Stomach (tissue), 9 donors: ENCODE measurements around the gene SIRT4. TPM values are rescaled to one million over a fixed set of nuclear protein-coding genes. Genes with fewer than 3 reads are reported as not detected.
A peak's percentile ranks its signal among the peaks of the same experiment; 100 is the strongest.

ENCODE experiments used
- DNase-seq, 2 donors: peaks; one replicate each; pipeline versions ENCODE4 v3.0.0 to v3.0.0-alpha.2; 2013 to 2019
- H3K27ac ChIP-seq, 5 donors: fragments of 200-600 bp in 4 of 5; sonication (generic) in 4 of 5; one replicate each; pipeline ENCODE4 v1.5.1; 2013 to 2019; ENCODE audit warnings: mild to moderate bottlenecking in 1 of 5, moderate library complexity in 1 of 5
- H3K27me3 ChIP-seq, 3 donors: fragments of 200-600 bp; sonication (generic); one replicate each; pipeline ENCODE4 v1.5.1; 2017 to 2019; ENCODE audit warnings: mixed run types in 1 of 3
- H3K36me3 ChIP-seq, 4 donors: fragments of 200-600 bp; sonication (generic); 1 replicate in 3 of 4; 2 replicates in 1 of 4; pipeline ENCODE4 v1.5.1; 2016 to 2019
- H3K4me1 ChIP-seq, 4 donors: fragments of 200-600 bp; sonication (generic); one replicate each; pipeline ENCODE4 v1.5.1; 2016 to 2019
- H3K4me3 ChIP-seq, 4 donors: fragments of 200-600 bp; sonication (generic) in 3 of 4; one replicate each; pipeline ENCODE4 v1.5.1; 2016 to 2019; ENCODE audit warnings: mild to moderate bottlenecking in 1 of 4
- H3K9me3 ChIP-seq, 4 donors: fragments of 200-600 bp; sonication (generic); one replicate each; pipeline ENCODE4 v1.5.1; 2016 to 2019
- CTCF ChIP-seq, 7 experiments: fragments of 450-650 bp in 4 of 7; fragments of 200-600 bp in 3 of 7; sonication (generic) in 3 of 7; IDR thresholded peaks; one replicate each; pipeline ENCODE4 v1.5.1; 2016 to 2019; ENCODE audit warnings: antibody characterized with exemption in 7 of 7, control low read depth in 2 of 7, mild to moderate bottlenecking in 1 of 7
- EP300 ChIP-seq: sonication (generic); formaldehyde crosslinking; IDR thresholded peaks from one replicate; pipeline ENCODE4 v1.6.1; 2017; ENCODE audit warnings: antibody characterized with exemption
- POLR2A ChIP-seq, 4 donors: fragments of 450-650 bp; IDR thresholded peaks; one replicate each; pipeline ENCODE4 v1.6.1; 2016; ENCODE audit warnings: antibody characterized with exemption in 4 of 4, control low read depth in 2 of 4, mild to moderate bottlenecking in 1 of 4, moderate library complexity in 1 of 4
- POLR2AphosphoS5 ChIP-seq, 3 donors: sonication (generic); formaldehyde crosslinking; IDR thresholded peaks; one replicate each; pipeline ENCODE4 v1.6.1; 2016; ENCODE audit warnings: antibody characterized with exemption in 3 of 3
- WGBS, 5 donors: extraction: QIAGEN DNeasy Blood & Tissue Kit in 3 of 5; methylation state at CpG; one replicate each; pipeline versions ENCODE4 v1.1.5 to v1.1.7; 2013 to 2018; 5-methylcytosine and 5-hydroxymethylcytosine counted together
- intact Hi-C: fragments of 100-400 bp; cut with DNase I; formaldehyde crosslinking; loops from one replicate; pipeline ENCODE4 v1.15.1; 2023; ENCODE audit warnings: low total_unique reads
- polyA plus RNA-seq, 3 donors: library from polyadenylated mRNA; stranded (reverse); fragments of 200-250 nt; gene quantifications; one replicate each; pipeline ENCODE4 v1.2.3, GENCODE V29; 2013
- total RNA-seq, 5 donors: library from RNA; depleted of rRNA; stranded (reverse); fragments of >200 nt; gene quantifications; one replicate each; pipeline versions ENCODE4 v1.1.0 to v1.2.3, GENCODE V29; 2014 to 2016
- donor health status: healthy with polysubstance abuse.
- donor health status: Bipolar disorder and iron deficiency.
- donor health status: healthy.

Gene SIRT4
- total and polyA plus RNA-seq, 8 donors, result 1.3 to 6.2 (median 4.0) TPM; not detected in 2

GRCh38 chr12:120350576-120351350, 48.6 kb downstream of the SIRT4 start:
- 27 to 64% (median 33%) methylated on average over 16 to 19 of the region's 19 CpGs for WGBS, 5 donors
- Histone ChIP-seq H3K27me3 (no peaks in the 10 kb centered on the region), H3K4me3 (no peak overlapping the region)

GRCh38 chr12:120352117-120352516, 50.0 kb downstream of the SIRT4 start:
- TF ChIP-seq POLR2A (IDR thresholded peaks at IDR 0.05), result no peak
- TF ChIP-seq CTCF (IDR thresholded peaks at IDR 0.05), result no peak
- no peak for TF ChIP-seq EP300
- no peak for TF ChIP-seq POLR2AphosphoS5 (IDR thresholded peaks at IDR 0.05)
- no peaks in the 10 kb centered on the region for H3K9me3 ChIP-seq
- no peak overlapping the region for H3K4me3 ChIP-seq
- no peaks in the 10 kb centered on the region for H3K27me3 ChIP-seq
- H3K27ac ChIP-seq, result no peak overlapping the region
- DNase-seq, result no peak
- H3K4me1 ChIP-seq, result peaks cover 11 to 30% (median 23%) of the 10 kb centered on the region in 4 donors
- intact Hi-C loops, result no loop called here
- peaks cover 0 to 15% (median 6%) of the 10 kb centered on the region in 4 donors for H3K36me3 ChIP-seq
- WGBS, 5 donors, result 70 to 85% (median 83%) methylated on average over 5 of the region's 5 CpGs

More at GRCh38 chr12:120350576-120351350, 48.6 kb downstream of the SIRT4 start:
- Histone ChIP-seq H3K4me1 (peaks cover 11 to 30% (median 22%) of the 10 kb centered on the region in 4 donors), H3K9me3 (no peaks in the 10 kb centered on the region), H3K27ac (peak overlapping the region; percentile 64 to 87 (median 66)), H3K36me3 (peaks cover 0 to 23% (median 16%) of the 10 kb centered on the region in 4 donors)
- peak in 1 of 2 donors; percentile 90 for DNase-seq
- intact Hi-C loops, result no loop called here
- peak in 1 of 3 donors; percentile 66 for TF ChIP-seq POLR2AphosphoS5 (IDR thresholded peaks at IDR 0.05)
- TF ChIP-seq CTCF (IDR thresholded peaks at IDR 0.05), result no peak
- TF ChIP-seq EP300, result no peak

GRCh38 chr12:120353136-120353535, 51.0 kb downstream of the SIRT4 start:
- no peak for DNase-seq
- peaks cover 11 to 30% (median 21%) of the 10 kb centered on the region in 4 donors for H3K4me1 ChIP-seq
- no peaks in the 10 kb centered on the region for H3K9me3 ChIP-seq
- no peak overlapping the region for H3K4me3 ChIP-seq
- H3K27me3 ChIP-seq, result no peaks in the 10 kb centered on the region
- 90 to 98% (median 95%) methylated on average over 6 of the region's 6 CpGs for WGBS, 5 donors
- H3K36me3 ChIP-seq, result peaks cover 0 to 9% (median 4%) of the 10 kb centered on the region in 4 donors
- intact Hi-C loops, result no loop called here
- TF ChIP-seq CTCF (IDR thresholded peaks at IDR 0.05) (no peak), EP300 (no peak), POLR2A (IDR thresholded peaks at IDR 0.05) (no peak), POLR2AphosphoS5 (IDR thresholded peaks at IDR 0.05) (no peak)
- no peak overlapping the region for H3K27ac ChIP-seq

- Histone ChIP-seq H3K4me3 (no peak overlapping the region), H3K36me3 (peaks cover 0 to 9% (median 4%) of the 10 kb centered on the region in 4 donors), H3K27ac (no peak overlapping the region), H3K27me3 (no peaks in the 10 kb centered on the region), H3K4me1 (peaks cover 11 to 30% (median 21%) of the 10 kb centered on the region in 4 donors), H3K9me3 (no peaks in the 10 kb centered on the region)
- intact Hi-C loops, result no loop called here
- no peak for DNase-seq
- no peak for TF ChIP-seq POLR2AphosphoS5 (IDR thresholded peaks at IDR 0.05)
- no peak for TF ChIP-seq CTCF (IDR thresholded peaks at IDR 0.05)
- TF ChIP-seq POLR2A (IDR thresholded peaks at IDR 0.05), result no peak
- TF ChIP-seq EP300, result no peak
- 84 to 99% (median 94%) methylated on average over 4 of the region's 4 CpGs for WGBS, 5 donors
These were observed 51.6 kb downstream of the SIRT4 start for GRCh38 chr12:120353556-120354317.
